ENCODE results near the gene KLK1.

Gene KLK1

GRCh38 chr19:50830266-50831025, 6.9 kb upstream of the KLK1 start:
- DNase-seq (ENCODE audit: insufficient read length, low spot score) (no peak), FAIRE-seq (no peak)
- no peak for TF ChIP-seq POU2F2 (IDR thresholded peaks at IDR 0.05; ENCODE audit: low read depth, low read length)
- no peak for TF ChIP-seq PAX5 (IDR thresholded peaks at IDR 0.05; ENCODE audit: insufficient read depth, low read length, severe bottlenecking)
- TF ChIP-seq SPI1 (IDR thresholded peaks at IDR 0.05; ENCODE audit: low read depth, low read length), result no peak
- no peak for TF ChIP-seq TAF1 (IDR thresholded peaks at IDR 0.05; ENCODE audit: low read depth, low read length)
- TF ChIP-seq POLR2AphosphoS5 (IDR thresholded peaks at IDR 0.05; ENCODE audit: low read depth, low read length), result no peak
- TF ChIP-seq POLR2A (IDR thresholded peaks at IDR 0.05; ENCODE audit: low read depth, low read length), result no peak

GRCh38 chr19:50829801-50830200, 6.2 kb upstream of the KLK1 start:
- FAIRE-seq (no peak), DNase-seq (ENCODE audit: insufficient read length, low spot score) (no peak)
- TF ChIP-seq TAF1 (IDR thresholded peaks at IDR 0.05; ENCODE audit: low read depth, low read length) (no peak), POLR2A (IDR thresholded peaks at IDR 0.05; ENCODE audit: low read depth, low read length) (no peak)

- no peak for DNase-seq (ENCODE audit: insufficient read length, low spot score)
- no peak for FAIRE-seq
- no peak for TF ChIP-seq TAF1 (IDR thresholded peaks at IDR 0.05; ENCODE audit: low read depth, low read length)
- no peak for TF ChIP-seq POLR2AphosphoS5 (IDR thresholded peaks at IDR 0.05; ENCODE audit: low read depth, low read length)
- TF ChIP-seq POU2F2 (IDR thresholded peaks at IDR 0.05; ENCODE audit: low read depth, low read length), result no peak
- TF ChIP-seq POLR2A (IDR thresholded peaks at IDR 0.05; ENCODE audit: low read depth, low read length), result no peak
- no peak for TF ChIP-seq SPI1 (IDR thresholded peaks at IDR 0.05; ENCODE audit: low read depth, low read length)
- TF ChIP-seq PAX5 (IDR thresholded peaks at IDR 0.05; ENCODE audit: insufficient read depth, low read length, severe bottlenecking), result no peak
Observed at GRCh38 chr19:50827476-50827875, 3.9 kb upstream of the KLK1 start.

- FAIRE-seq (no peak), DNase-seq (ENCODE audit: insufficient read length, low spot score) (no peak)
- TF ChIP-seq SPI1 (IDR thresholded peaks at IDR 0.05; ENCODE audit: low read depth, low read length) (no peak), POLR2A (IDR thresholded peaks at IDR 0.05; ENCODE audit: low read depth, low read length) (no peak), PAX5 (IDR thresholded peaks at IDR 0.05; ENCODE audit: insufficient read depth, low read length, severe bottlenecking) (no peak), POLR2AphosphoS5 (IDR thresholded peaks at IDR 0.05; ENCODE audit: low read depth, low read length) (no peak), TAF1 (IDR thresholded peaks at IDR 0.05; ENCODE audit: low read depth, low read length) (no peak), POU2F2 (IDR thresholded peaks at IDR 0.05; ENCODE audit: low read depth, low read length) (no peak)
Observed at GRCh38 chr19:50826492-50827240, 3.1 kb upstream of the KLK1 start.

GRCh38 chr19:50822661-50823208, 852 bp downstream of the KLK1 start:
- no peak for TF ChIP-seq POU2F2 (IDR thresholded peaks at IDR 0.05; ENCODE audit: low read depth, low read length)
- no peak for TF ChIP-seq SPI1 (IDR thresholded peaks at IDR 0.05; ENCODE audit: low read depth, low read length)
- no peak for TF ChIP-seq PAX5 (IDR thresholded peaks at IDR 0.05; ENCODE audit: insufficient read depth, low read length, severe bottlenecking)
- no peak for TF ChIP-seq TAF1 (IDR thresholded peaks at IDR 0.05; ENCODE audit: low read depth, low read length)
- no peak for TF ChIP-seq POLR2A (IDR thresholded peaks at IDR 0.05; ENCODE audit: low read depth, low read length)
- no peak for TF ChIP-seq POLR2AphosphoS5 (IDR thresholded peaks at IDR 0.05; ENCODE audit: low read depth, low read length)
- FAIRE-seq (no peak), DNase-seq (ENCODE audit: insufficient read length, low spot score) (no peak)

- DNase-seq (ENCODE audit: insufficient read length, low spot score) (no peak), FAIRE-seq (no peak)
- TF ChIP-seq PAX5 (IDR thresholded peaks at IDR 0.05; ENCODE audit: insufficient read depth, low read length, severe bottlenecking), result no peak
- TF ChIP-seq TAF1 (IDR thresholded peaks at IDR 0.05; ENCODE audit: low read depth, low read length), result no peak
- TF ChIP-seq POLR2AphosphoS5 (IDR thresholded peaks at IDR 0.05; ENCODE audit: low read depth, low read length), result no peak
- no peak for TF ChIP-seq POLR2A (IDR thresholded peaks at IDR 0.05; ENCODE audit: low read depth, low read length)
- TF ChIP-seq SPI1 (IDR thresholded peaks at IDR 0.05; ENCODE audit: low read depth, low read length), result no peak
- no peak for TF ChIP-seq POU2F2 (IDR thresholded peaks at IDR 0.05; ENCODE audit: low read depth, low read length)
Observed at GRCh38 chr19:50821622-50822021, 2.0 kb downstream of the KLK1 start.

GRCh38 chr19:50821248-50821612, 2.4 kb downstream of the KLK1 start:
- FAIRE-seq (no peak), DNase-seq (ENCODE audit: insufficient read length, low spot score) (no peak)
- TF ChIP-seq TAF1 (IDR thresholded peaks at IDR 0.05; ENCODE audit: low read depth, low read length) (no peak), PAX5 (IDR thresholded peaks at IDR 0.05; ENCODE audit: insufficient read depth, low read length, severe bottlenecking) (no peak), POLR2AphosphoS5 (IDR thresholded peaks at IDR 0.05; ENCODE audit: low read depth, low read length) (no peak), POLR2A (IDR thresholded peaks at IDR 0.05; ENCODE audit: low read depth, low read length) (no peak), SPI1 (IDR thresholded peaks at IDR 0.05; ENCODE audit: low read depth, low read length) (no peak), POU2F2 (IDR thresholded peaks at IDR 0.05; ENCODE audit: low read depth, low read length) (no peak)

GRCh38 chr19:50820549-50821247, 2.9 kb downstream of the KLK1 start:
- FAIRE-seq (peak; percentile 78), DNase-seq (ENCODE audit: insufficient read length, low spot score) (peak; percentile 56)
- TF ChIP-seq POLR2AphosphoS5 (IDR thresholded peaks at IDR 0.05; ENCODE audit: low read depth, low read length), result no peak
- TF ChIP-seq SPI1 (IDR thresholded peaks at IDR 0.05; ENCODE audit: low read depth, low read length), result peak; percentile 46; the same call in 1 of the 2 replicates

GRCh38 chr19:50820086-50820485, 3.5 kb downstream of the KLK1 start:
- no peak for TF ChIP-seq POLR2A (IDR thresholded peaks at IDR 0.05; ENCODE audit: low read depth, low read length)
- peak; percentile 23 for FAIRE-seq
- DNase-seq (ENCODE audit: insufficient read length, low spot score), result no peak
